BE2C (cell line): ENCODE measurements around the gene ZNF213.
"Not testable (repeated sequence)": the region's sequence is repeated elsewhere in the genome, so short reads cannot be mapped to it uniquely, and the experiment has no call there.

ENCODE experiments used
- DNase-seq: peaks from one replicate; pipeline ENCODE4 v3.0.0-alpha.2; 2020
- H3K27me3 ChIP-seq: fragments of 250-450 bp; sonication (Bioruptor Pico); 2 replicates; pipeline ENCODE4 v1.5.1; 2020; ENCODE audit warnings: mild to moderate bottlenecking
- H3K36me3 ChIP-seq: fragments of 250-450 bp; sonication (Bioruptor Pico); 2 replicates; pipeline ENCODE4 v1.5.1; 2020; ENCODE audit warnings: mild to moderate bottlenecking
- H3K4me1 ChIP-seq: fragments of 250-450 bp; sonication (Bioruptor Pico); 2 replicates; pipeline ENCODE4 v1.5.1; 2020
- H3K4me3 ChIP-seq: 2 replicates; pipeline ENCODE4 v1.5.1; 2011; ENCODE audit warnings: low read depth, low read length
- H3K9me3 ChIP-seq: fragments of 250-450 bp; sonication (Bioruptor Pico); 2 replicates; pipeline ENCODE4 v1.5.1; 2020
- CTCF ChIP-seq: IDR thresholded peaks from 2 replicates; pipeline ENCODE4 v1.5.1; 2012; ENCODE audit warnings: mild to moderate bottlenecking, low read depth, low read length

The ZNF213 gene

DNA sequence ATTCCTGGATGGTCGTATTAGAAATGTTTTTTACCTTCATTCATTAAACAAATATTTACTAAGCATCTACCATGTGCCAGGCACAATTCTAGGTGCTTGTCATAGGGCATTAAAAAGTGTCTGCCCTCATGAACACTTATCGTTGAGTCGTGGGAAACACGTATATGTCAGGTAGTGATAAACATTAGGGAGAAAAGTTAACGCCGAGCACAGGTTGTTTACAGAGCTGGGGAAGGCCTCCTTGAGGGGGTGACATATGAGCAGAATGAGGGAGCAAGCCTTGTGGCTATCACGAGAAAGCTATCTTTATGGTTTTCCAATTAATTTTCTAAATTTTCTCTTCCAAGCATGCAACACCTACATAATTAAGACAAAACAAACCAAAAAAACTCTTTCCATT lies 985 bp upstream of the ZNF213 start:
- Histone ChIP-seq H3K27me3 (no peaks in the 10 kb centered on the region), H3K4me1 (no peaks in the 10 kb centered on the region), H3K9me3 (no peaks in the 10 kb centered on the region), H3K36me3 (peaks cover 14% of the 10 kb centered on the region), H3K4me3 (peak overlapping the region; percentile 100)
- TF ChIP-seq CTCF: no peak
- DNase-seq: no peak

- peaks cover 13% of the 10 kb centered on the region for H3K36me3 ChIP-seq
- no peak for TF ChIP-seq CTCF
- H3K4me1 ChIP-seq: no peaks in the 10 kb centered on the region
- peak overlapping the region; percentile 100 for H3K4me3 ChIP-seq
- no peak for DNase-seq
- H3K9me3 ChIP-seq: no peaks in the 10 kb centered on the region
- no peaks in the 10 kb centered on the region for H3K27me3 ChIP-seq
These were observed 392 bp downstream of the ZNF213 start for GRCh38 chr16:3135126-3135715.

- no peaks in the 10 kb centered on the region for H3K27me3 ChIP-seq
- no peaks in the 10 kb centered on the region for H3K9me3 ChIP-seq
- no peak overlapping the region for H3K4me3 ChIP-seq
- H3K36me3 ChIP-seq: peaks cover 4% of the 10 kb centered on the region; the same call in 1 of the 2 replicates
- DNase-seq: no peak
- no peak for TF ChIP-seq CTCF
- no peaks in the 10 kb centered on the region for H3K4me1 ChIP-seq
These were observed 2.4 kb downstream of the ZNF213 start for GRCh38 chr16:3137267-3137666.

DNA sequence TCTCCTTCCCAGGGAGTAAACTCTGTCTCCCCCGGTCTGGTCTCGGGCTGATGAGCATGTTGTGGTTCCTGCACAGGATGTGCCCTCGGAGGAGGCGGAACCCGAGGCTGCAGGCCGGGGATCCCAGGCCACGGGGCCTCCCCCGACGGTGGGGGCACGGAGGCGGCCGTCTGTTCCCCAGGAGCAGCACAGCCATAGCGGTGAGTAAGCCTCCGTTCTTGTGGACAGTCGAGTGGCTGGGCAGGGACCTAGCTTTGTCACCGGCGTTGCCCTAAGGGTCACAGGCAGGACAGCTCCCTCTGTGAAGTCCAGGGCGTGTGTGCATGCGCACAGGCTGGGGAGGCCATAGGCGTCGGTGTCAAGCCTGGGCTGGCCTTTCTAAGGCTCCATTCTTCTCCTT lies 3.5 kb downstream of the ZNF213 start:
- TF ChIP-seq CTCF: no peak

GRCh38 chr16:3138823-3139426 lies 4.1 kb downstream of the ZNF213 start:
- no peak for TF ChIP-seq CTCF
- peaks cover 8% of the 10 kb centered on the region for H3K4me1 ChIP-seq
- peaks cover 7% of the 10 kb centered on the region for H3K36me3 ChIP-seq
- no peaks in the 10 kb centered on the region for H3K9me3 ChIP-seq
- no peak overlapping the region for H3K4me3 ChIP-seq
- H3K27me3 ChIP-seq: no peaks in the 10 kb centered on the region
- no peak for DNase-seq

More for the DNA sequence above, 3.5 kb downstream of the ZNF213 start:
- Histone ChIP-seq H3K4me3 (no peak overlapping the region), H3K9me3 (no peaks in the 10 kb centered on the region), H3K4me1 (peaks cover 2% of the 10 kb centered on the region), H3K36me3 (peaks cover 7% of the 10 kb centered on the region), H3K27me3 (no peaks in the 10 kb centered on the region)
- DNase-seq: no peak

- H3K4me1 ChIP-seq, H3K9me3 ChIP-seq, DNase-seq, H3K36me3 ChIP-seq, H3K27me3 ChIP-seq, H3K4me3 ChIP-seq: not testable (repeated sequence)
These were observed 4.7 kb downstream of the ZNF213 start for GRCh38 chr16:3139561-3139960.
